Neural crest cell (in vitro differentiated cells): ENCODE results near the gene PHF23. TPM values are rescaled to one million over a fixed set of nuclear protein-coding genes. Genes with fewer than 3 reads are reported as not detected.

Experiments used
- DNase-seq: peaks from one replicate; pipeline ENCODE4 v3.0.0; 2021; ENCODE audit warnings: low read depth, mixed read lengths, low spot score
- H3K27ac Mint-ChIP-seq: one replicate; pipeline ENCODE4 v1.8.0; 2021; ENCODE audit warnings: mild to moderate bottlenecking, mixed read lengths; ENCODE audit not compliant: unreplicated experiment
- H3K27me3 Mint-ChIP-seq: 2 replicates; pipeline ENCODE4 v1.8.0; 2021; ENCODE audit warnings: low read depth, mild to moderate bottlenecking, mixed read lengths
- H3K36me3 Mint-ChIP-seq: 2 replicates; pipeline ENCODE4 v1.8.0; 2021; ENCODE audit warnings: low read depth, mild to moderate bottlenecking, mixed read lengths
- H3K4me1 Mint-ChIP-seq: 2 replicates; pipeline ENCODE4 v1.8.0; 2021; ENCODE audit warnings: mixed read lengths
- H3K4me3 Mint-ChIP-seq: one replicate; pipeline ENCODE4 v1.8.0; 2021; ENCODE audit warnings: mild to moderate bottlenecking, mixed read lengths
- H3K9me3 Mint-ChIP-seq: 2 replicates; pipeline ENCODE4 v1.8.0; 2021; ENCODE audit warnings: mixed read lengths
- microRNA-seq: library from miRNA; unstranded; fragments of <30 nt; microRNA quantifications from one replicate; pipeline ENCODE4, GENCODE V29; 2020
- total RNA-seq: library from RNA; stranded (reverse); gene quantifications from 2 replicates; pipeline ENCODE4 v1.2.1, GENCODE V29; 2021
- TF ChIP-seq, protein P1 (sequence below): fragments of 200-600 bp; sonication (generic); conservative IDR thresholded peaks from 2 replicates; pipeline ENCODE4 v1.5.0; 2021; ENCODE audit warnings: antibody characterized with exemption, mild to moderate bottlenecking

PHF23 gene
- total RNA-seq, 1 donor from 2014 or later, result 75.2 TPM

DNA sequence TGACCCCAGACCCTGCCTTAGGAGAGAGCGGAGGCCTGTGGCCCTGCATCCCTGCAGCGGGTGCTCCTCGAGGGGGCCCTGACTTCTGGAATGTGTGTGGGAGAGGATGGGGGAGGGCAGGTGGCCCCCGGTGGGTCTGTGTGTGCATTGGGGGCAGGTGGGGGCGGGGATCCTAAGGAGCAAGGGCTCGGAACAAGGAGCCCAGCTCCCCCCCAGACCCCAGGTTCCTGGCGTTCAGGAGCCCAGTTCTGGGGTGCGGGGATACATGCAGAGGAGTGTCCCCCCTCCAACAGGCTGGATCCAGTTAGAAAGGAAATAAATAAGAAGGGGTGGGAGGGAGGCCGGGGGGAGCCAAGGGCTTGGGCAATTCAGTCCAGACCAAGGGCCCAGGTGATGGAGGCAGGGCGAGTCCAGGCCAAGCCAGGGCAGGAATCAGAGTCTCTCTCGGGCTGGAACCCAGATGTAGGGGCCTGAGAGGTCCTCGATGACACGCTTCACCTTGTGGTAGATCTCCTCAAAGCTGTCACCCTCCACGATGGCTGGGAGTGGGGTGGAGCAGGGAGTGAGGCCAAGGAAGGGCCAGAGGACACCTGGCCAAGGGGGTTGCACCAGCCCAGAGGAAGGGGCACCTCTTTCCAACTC is 48.9 kb downstream of the PHF23 start:
- Mint-ChIP-seq H3K27ac (no peak overlapping the region), H3K27me3 (no peaks in the 10 kb centered on the region), H3K4me3 (no peak overlapping the region), H3K9me3 (no peaks in the 10 kb centered on the region), H3K36me3 (peaks cover 6% of the 10 kb centered on the region), H3K4me1 (peaks cover 6% of the 10 kb centered on the region)
- no peak for DNase-seq
- TF ChIP-seq, protein P1, sequence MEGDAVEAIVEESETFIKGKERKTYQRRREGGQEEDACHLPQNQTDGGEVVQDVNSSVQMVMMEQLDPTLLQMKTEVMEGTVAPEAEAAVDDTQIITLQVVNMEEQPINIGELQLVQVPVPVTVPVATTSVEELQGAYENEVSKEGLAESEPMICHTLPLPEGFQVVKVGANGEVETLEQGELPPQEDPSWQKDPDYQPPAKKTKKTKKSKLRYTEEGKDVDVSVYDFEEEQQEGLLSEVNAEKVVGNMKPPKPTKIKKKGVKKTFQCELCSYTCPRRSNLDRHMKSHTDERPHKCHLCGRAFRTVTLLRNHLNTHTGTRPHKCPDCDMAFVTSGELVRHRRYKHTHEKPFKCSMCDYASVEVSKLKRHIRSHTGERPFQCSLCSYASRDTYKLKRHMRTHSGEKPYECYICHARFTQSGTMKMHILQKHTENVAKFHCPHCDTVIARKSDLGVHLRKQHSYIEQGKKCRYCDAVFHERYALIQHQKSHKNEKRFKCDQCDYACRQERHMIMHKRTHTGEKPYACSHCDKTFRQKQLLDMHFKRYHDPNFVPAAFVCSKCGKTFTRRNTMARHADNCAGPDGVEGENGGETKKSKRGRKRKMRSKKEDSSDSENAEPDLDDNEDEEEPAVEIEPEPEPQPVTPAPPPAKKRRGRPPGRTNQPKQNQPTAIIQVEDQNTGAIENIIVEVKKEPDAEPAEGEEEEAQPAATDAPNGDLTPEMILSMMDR, result no peak

DNA sequence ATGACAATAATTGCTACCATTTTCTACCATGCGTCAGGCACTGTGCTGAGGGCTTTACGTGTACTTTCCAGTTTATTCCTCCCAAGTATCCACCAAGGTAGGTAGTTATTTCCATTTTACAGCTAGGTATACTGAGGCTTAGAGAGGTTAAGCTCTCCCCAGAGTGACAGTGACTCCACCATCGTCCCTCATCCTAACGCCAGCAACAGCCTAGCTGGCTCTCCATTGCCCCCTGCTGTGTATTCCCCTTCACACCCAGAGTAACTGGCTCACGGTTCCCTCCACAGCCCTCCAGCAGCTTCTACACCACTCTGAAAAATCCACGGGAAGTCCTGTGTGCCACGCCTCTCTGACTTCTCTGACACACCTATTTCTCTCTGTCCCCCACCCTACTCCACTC is 53.0 kb downstream of the PHF23 start:
- Mint-ChIP-seq H3K4me1 (peaks cover 6% of the 10 kb centered on the region), H3K27ac (peak overlapping the region; percentile 70), H3K4me3 (peak overlapping the region; percentile 32), H3K27me3 (no peaks in the 10 kb centered on the region), H3K9me3 (no peaks in the 10 kb centered on the region), H3K36me3 (peaks cover 6% of the 10 kb centered on the region)
- TF ChIP-seq, protein P1, result peak; percentile 44
- DNase-seq, result no peak

Small RNA genes within 50 kb of the gene (microRNA-seq; reads per million reads assigned to microRNA genes)
- 13,023 reads per million, percentile 95 among the genes with 10 or more reads in this experiment for gene MIR324

Other genes with a start within 250 kb of the PHF23 start
- 0.16 TPM in 1 of 2 replicates, not detected in the other for gene ALOX12, start 243.4 kb downstream of the PHF23 start, total RNA-seq
- 143 and 157 TPM in 2 replicates for gene RNASEK, start 226.8 kb downstream of the PHF23 start, total RNA-seq
- gene BCL6B, start 216.4 kb downstream of the PHF23 start, total RNA-seq, result 0.41 and 0.42 TPM in 2 replicates
- 11.1 and 12.2 TPM in 2 replicates for gene SLC16A13, start 203.4 kb downstream of the PHF23 start, total RNA-seq
- gene SLC16A11, start 195.4 kb downstream of the PHF23 start, total RNA-seq, result not detected in 2 replicates
- gene CLEC10A, start 159.2 kb downstream of the PHF23 start, total RNA-seq, result not detected in 2 replicates
- gene ASGR2, start 124.6 kb downstream of the PHF23 start, total RNA-seq, result not detected in 2 replicates
- 9.6 and 11.2 TPM in 2 replicates for gene ASGR1, start 60.1 kb downstream of the PHF23 start, total RNA-seq
- 49.4 and 51.4 TPM in 2 replicates for gene DLG4, start 19.6 kb downstream of the PHF23 start, total RNA-seq
- gene ACADVL, start 19.5 kb downstream of the PHF23 start, total RNA-seq, result 215 and 220 TPM in 2 replicates
- gene DVL2, start 4.9 kb downstream of the PHF23 start, total RNA-seq, result 130 and 140 TPM in 2 replicates
- 470 and 479 TPM in 2 replicates for gene GABARAP, start 3.0 kb upstream of the PHF23 start, total RNA-seq
- 179 and 182 TPM in 2 replicates for gene CTDNEP1, start 12.3 kb upstream of the PHF23 start, total RNA-seq
- 74.4 and 77.4 TPM in 2 replicates for gene ELP5, start 12.8 kb upstream of the PHF23 start, total RNA-seq
- gene CLDN7, start 23.0 kb upstream of the PHF23 start, total RNA-seq, result not detected in 2 replicates
- gene SLC2A4, start 42.3 kb upstream of the PHF23 start, total RNA-seq, result 5.8 and 6.1 TPM in 2 replicates
- gene YBX2, start 55.2 kb upstream of the PHF23 start, total RNA-seq, result 0.54 and 0.96 TPM in 2 replicates
- 725 and 743 TPM in 2 replicates for gene EIF5A, start 68.2 kb upstream of the PHF23 start, total RNA-seq
- gene GPS2, start 75.9 kb upstream of the PHF23 start, total RNA-seq, result 84.2 and 89.9 TPM in 2 replicates
- 65.6 and 69.5 TPM in 2 replicates for gene NEURL4, start 89.9 kb upstream of the PHF23 start, total RNA-seq
- 1.2 and 1.3 TPM in 2 replicates for gene ACAP1, start 97.1 kb upstream of the PHF23 start, total RNA-seq
- gene KCTD11, start 112.7 kb upstream of the PHF23 start, total RNA-seq, result 7.9 and 8.0 TPM in 2 replicates
- gene TMEM95, start 115.7 kb upstream of the PHF23 start, total RNA-seq, result not detected in 2 replicates
- gene TNK1, start 141.6 kb upstream of the PHF23 start, total RNA-seq, result 0.21 and 0.43 TPM in 2 replicates
- gene PLSCR3, start 155.1 kb upstream of the PHF23 start, total RNA-seq, result 21.9 and 25.7 TPM in 2 replicates
- 71.5 and 71.6 TPM in 2 replicates for gene TMEM256, start 164.6 kb upstream of the PHF23 start, total RNA-seq
- gene NLGN2, start 168.4 kb upstream of the PHF23 start, total RNA-seq, result 104 and 106 TPM in 2 replicates
- 0.26 and 0.93 TPM in 2 replicates for gene SPEM1, start 180.9 kb upstream of the PHF23 start, total RNA-seq
- gene SPEM2, start 186.2 kb upstream of the PHF23 start, total RNA-seq, result not detected in 2 replicates
- gene SPEM3, start 189.4 kb upstream of the PHF23 start, total RNA-seq, result not detected in 2 replicates
- gene TMEM102, start 196.0 kb upstream of the PHF23 start, total RNA-seq, result 1.1 and 1.3 TPM in 2 replicates
- 6.0 and 6.5 TPM in 2 replicates for gene FGF11, start 200.1 kb upstream of the PHF23 start, total RNA-seq
- 9.7 and 9.9 TPM in 2 replicates for gene CHRNB1, start 205.6 kb upstream of the PHF23 start, total RNA-seq
- 13.6 and 14.3 TPM in 2 replicates for gene ZBTB4, start 240.2 kb upstream of the PHF23 start, total RNA-seq
- gene SLC35G6, start 242.0 kb upstream of the PHF23 start, total RNA-seq, result not detected in 2 replicates
- gene POLR2A, start 244.9 kb upstream of the PHF23 start, total RNA-seq, result 181 and 183 TPM in 2 replicates